GM21390 (cell line): ENCODE results near the gene CCL22.
A peak's percentile ranks its signal among the peaks of the same experiment; 100 is the strongest.

ENCODE experiments used
- ATAC-seq: cut with Tn5 transposase; IDR thresholded peaks from one replicate; pipeline ENCODE4 v1.9.1; 2021; ENCODE audit not compliant: unreplicated experiment

CCL22 gene

GRCh38 chr16:57345666-57346204 lies 12.8 kb upstream of the CCL22 start:
- ATAC-seq, result no peak

- ATAC-seq, result no peak
Measured at GRCh38 chr16:57347858-57348257, 10.7 kb upstream of the CCL22 start.

GRCh38 chr16:57348327-57348726 lies 10.3 kb upstream of the CCL22 start:
- no peak for ATAC-seq

- ATAC-seq, result peak; percentile 88
Measured at GRCh38 chr16:57349212-57350031, 9.2 kb upstream of the CCL22 start.

- no peak for ATAC-seq
Measured at GRCh38 chr16:57352636-57353047, 5.9 kb upstream of the CCL22 start.

GRCh38 chr16:57354311-57354710 lies 4.3 kb upstream of the CCL22 start:
- ATAC-seq, result no peak

GRCh38 chr16:57355898-57356414 lies 2.6 kb upstream of the CCL22 start:
- ATAC-seq, result no peak

GRCh38 chr16:57356547-57356946 lies 2.0 kb upstream of the CCL22 start:
- no peak for ATAC-seq

- peak; percentile 43 for ATAC-seq
Measured at GRCh38 chr16:57357330-57358085, 1.1 kb upstream of the CCL22 start.

GRCh38 chr16:57358086-57358420 lies 530 bp upstream of the CCL22 start:
- ATAC-seq, result no peak

GRCh38 chr16:57360321-57360935 lies 1.8 kb downstream of the CCL22 start:
- ATAC-seq, result no peak

- no peak for ATAC-seq
Measured at GRCh38 chr16:57361404-57361803, 2.8 kb downstream of the CCL22 start.

GRCh38 chr16:57364143-57364542 lies 5.6 kb downstream of the CCL22 start:
- no peak for ATAC-seq

GRCh38 chr16:57366544-57367040 lies 8.0 kb downstream of the CCL22 start:
- ATAC-seq, result no peak

- ATAC-seq, result no peak
Measured at GRCh38 chr16:57367116-57367752, 8.7 kb downstream of the CCL22 start.

- no peak for ATAC-seq
Measured at GRCh38 chr16:57371494-57372371, 13.2 kb downstream of the CCL22 start.

GRCh38 chr16:57372372-57373116 lies 14.0 kb downstream of the CCL22 start, which contains the start of gene CX3CL1:
Gene CX3CL1, plus strand, starts transcription at chr16:57372490. Its CDS starts 79 bp downstream, at chr16:57372569.
- no peak for ATAC-seq

GRCh38 chr16:57373117-57373947 lies 14.7 kb downstream of the CCL22 start:
- ATAC-seq, result no peak
